Islet precursor cell (in vitro differentiated cells): ENCODE measurements around the gene TP53I13.

Experiments
- DNase-seq: peaks from one replicate; pipeline ENCODE4 v3.0.0-alpha.2; 2018

Gene TP53I13

GRCh38 chr17:29582254-29582765 lies 13.8 kb downstream of the TP53I13 start:
- DNase-seq: no peak

GRCh38 chr17:29582772-29583171 lies 14.3 kb downstream of the TP53I13 start:
- DNase-seq: no peak

- peak; percentile 48 for DNase-seq
Observed at GRCh38 chr17:29583324-29584248, 15.1 kb downstream of the TP53I13 start.

- no peak for DNase-seq
Observed at GRCh38 chr17:29584452-29585079, 16.1 kb downstream of the TP53I13 start.

- DNase-seq: no peak
Observed at GRCh38 chr17:29585080-29585751, 16.7 kb downstream of the TP53I13 start.

GRCh38 chr17:29586676-29587469 lies 18.4 kb downstream of the TP53I13 start:
- no peak for DNase-seq

GRCh38 chr17:29587591-29587990 lies 19.1 kb downstream of the TP53I13 start:
- no peak for DNase-seq

- DNase-seq: no peak
Observed at GRCh38 chr17:29588017-29588561, 19.6 kb downstream of the TP53I13 start.

GRCh38 chr17:29588562-29589411 lies 20.3 kb downstream of the TP53I13 start:
- no peak for DNase-seq

- peak; percentile 92 for DNase-seq
Observed at GRCh38 chr17:29589524-29590410, 21.3 kb downstream of the TP53I13 start, which contains the start of gene GIT1. GIT1 (minus strand) TSS chr17:29589648; CDS start chr17:29589378, 270 bp downstream.

- no peak for DNase-seq
Observed at GRCh38 chr17:29590411-29591145, 22.1 kb downstream of the TP53I13 start.

GRCh38 chr17:29591146-29591736 lies 22.7 kb downstream of the TP53I13 start:
- DNase-seq: no peak

GRCh38 chr17:29591737-29592608 lies 23.5 kb downstream of the TP53I13 start:
- peak; percentile 99 for DNase-seq

GRCh38 chr17:29592850-29593551 lies 24.5 kb downstream of the TP53I13 start, which contains the start of gene ANKRD13B:
ANKRD13B (plus strand) TSS chr17:29593132; CDS start chr17:29593622, 490 bp downstream.
- no peak for DNase-seq

GRCh38 chr17:29593591-29594518 lies 25.4 kb downstream of the TP53I13 start:
- peak; percentile 89 for DNase-seq
